ENCODE measurements around the gene EEF1E1. TPM values are rescaled to one million over a fixed set of nuclear protein-coding genes. Genes with fewer than 3 reads are reported as not detected.
A peak's percentile ranks its signal among the peaks of the same experiment; 100 is the strongest.

The EEF1E1 gene
- total RNA-seq, 1 donor from 2014 or later: 88.8 TPM

GRCh38 chr6:8064638-8065518, 37.5 kb downstream of the EEF1E1 start:
- H3K4me3 ChIP-seq (ENCODE audit: low read depth, low read length): peak overlapping the region; percentile 85
- TF ChIP-seq CTCF (conservative IDR thresholded peaks at IDR 0.05; ENCODE audit: low read depth, low read length): peak; percentile 14

GRCh38 chr6:8063761-8064637, 38.3 kb downstream of the EEF1E1 start, which contains the start of gene BLOC1S5:
BLOC1S5 (minus strand) TSS chr6:8064389; CDS start chr6:8064376, 13 bp downstream.
- no peak for DNase-seq (ENCODE audit: low read depth)
- no peak for TF ChIP-seq CTCF (conservative IDR thresholded peaks at IDR 0.05; ENCODE audit: low read depth, low read length)
- peak within 1 kb of the TSS; percentile 85 for H3K4me3 ChIP-seq (ENCODE audit: low read depth, low read length)

More at GRCh38 chr6:8064638-8065518, 37.5 kb downstream of the EEF1E1 start:
- no peak for DNase-seq (ENCODE audit: low read depth)

DNA sequence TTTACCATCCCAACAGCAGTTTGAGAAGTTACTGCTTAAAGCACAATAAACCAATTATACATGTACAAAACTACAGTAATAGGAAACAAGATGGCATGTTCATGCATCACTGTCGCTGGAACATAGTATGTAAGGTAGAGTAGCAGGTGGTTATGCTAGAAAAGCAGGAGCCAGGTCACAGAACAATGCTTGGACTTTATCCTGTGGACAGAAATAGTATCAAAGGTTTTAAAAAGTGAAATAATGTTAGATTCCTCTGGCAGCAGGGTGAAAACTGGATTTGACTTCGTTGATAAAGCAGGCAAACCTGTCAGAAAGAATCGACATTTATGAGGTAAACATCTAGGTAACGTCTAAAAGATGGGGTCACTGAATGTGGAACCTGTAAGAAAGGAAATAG, 40.6 kb downstream of the EEF1E1 start:
- TF ChIP-seq CTCF (conservative IDR thresholded peaks at IDR 0.05; ENCODE audit: low read depth, low read length): no peak
- no peak for DNase-seq (ENCODE audit: low read depth)
- H3K4me3 ChIP-seq (ENCODE audit: low read depth, low read length): no peak overlapping the region

GRCh38 chr6:8060346-8060745, 42.0 kb downstream of the EEF1E1 start:
- H3K4me3 ChIP-seq (ENCODE audit: low read depth, low read length): no peak overlapping the region
- DNase-seq (ENCODE audit: low read depth): no peak
- TF ChIP-seq CTCF (conservative IDR thresholded peaks at IDR 0.05; ENCODE audit: low read depth, low read length): no peak

DNA sequence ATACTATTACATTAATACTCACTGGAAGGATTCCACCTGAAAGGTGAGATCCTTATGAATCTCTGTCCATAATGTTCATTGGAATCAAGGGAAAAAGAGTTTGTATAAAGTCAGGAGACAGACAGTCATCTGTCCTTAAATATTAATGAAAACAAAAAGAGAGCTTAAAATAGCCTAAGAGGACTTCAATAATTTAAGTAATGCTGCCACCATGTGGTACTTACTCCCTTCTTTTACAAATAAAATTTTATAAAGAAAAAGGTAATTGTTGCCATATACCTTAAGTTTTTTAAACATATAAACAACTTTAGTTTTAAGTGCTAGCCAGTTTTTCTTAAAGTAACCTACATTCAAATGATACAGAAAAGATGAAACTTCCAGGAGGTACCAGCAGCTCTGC, 43.2 kb downstream of the EEF1E1 start:
- H3K4me3 ChIP-seq (ENCODE audit: low read depth, low read length): no peak overlapping the region
- no peak for TF ChIP-seq CTCF (conservative IDR thresholded peaks at IDR 0.05; ENCODE audit: low read depth, low read length)
- no peak for DNase-seq (ENCODE audit: low read depth)

GRCh38 chr6:8057793-8058192, 44.6 kb downstream of the EEF1E1 start:
- no peak overlapping the region for H3K4me3 ChIP-seq (ENCODE audit: low read depth, low read length)
- no peak for TF ChIP-seq CTCF (conservative IDR thresholded peaks at IDR 0.05; ENCODE audit: low read depth, low read length)
- DNase-seq (ENCODE audit: low read depth): no peak
